Spleen (tissue), 11 donors: ENCODE results near the gene NUFIP2. TPM values are rescaled to one million over a fixed set of nuclear protein-coding genes. Genes with fewer than 3 reads are reported as not detected.

ENCODE experiments used
- DNase-seq: peaks from one replicate; pipeline ENCODE4 v3.0.0-alpha.2; 2020
- H3K27ac ChIP-seq, 8 donors: fragments of 200-600 bp; sonication (generic) in 7 of 8; 1 replicate in 4 of 8; 2 replicates in 4 of 8; pipeline versions ENCODE4 v1.5.0 to v1.8.0; 2016 to 2021; ENCODE audit warnings: inconsistent platforms in 4 of 8, mild to moderate bottlenecking in 4 of 8, moderate library complexity in 1 of 8
- H3K27me3 ChIP-seq, 7 donors: fragments of 200-600 bp; sonication (generic) in 6 of 7; replicated peaks in 1 of 7; 1 replicate in 4 of 7; 2 replicates in 3 of 7; pipeline versions ENCODE4 v1.5.0 to v1.8.0; 2016 to 2021; ENCODE audit warnings: inconsistent platforms in 3 of 7, mild to moderate bottlenecking in 1 of 7
- H3K36me3 ChIP-seq, 6 donors: fragments of 200-600 bp; sonication (generic) in 5 of 6; 1 replicate in 4 of 6; 2 replicates in 2 of 6; pipeline versions ENCODE4 v1.5.0 to v1.8.0; 2016 to 2021; ENCODE audit warnings: inconsistent platforms in 2 of 6
- H3K4me1 ChIP-seq, 6 donors: fragments of 200-600 bp; sonication (generic) in 5 of 6; 1 replicate in 3 of 6; 2 replicates in 3 of 6; pipeline versions ENCODE4 v1.5.0 to v1.8.0; 2016 to 2021; ENCODE audit warnings: inconsistent platforms in 3 of 6
- H3K4me3 ChIP-seq, 8 donors: fragments of 200-600 bp; sonication (generic) in 7 of 8; 1 replicate in 4 of 8; 2 replicates in 4 of 8; pipeline versions ENCODE4 v1.5.0 to v1.8.0; 2016 to 2021; ENCODE audit warnings: inconsistent platforms in 4 of 8, mild to moderate bottlenecking in 4 of 8, moderate library complexity in 2 of 8
- H3K9me3 ChIP-seq, 8 donors: fragments of 200-600 bp; sonication (generic) in 7 of 8; 1 replicate in 4 of 8; 2 replicates in 4 of 8; pipeline versions ENCODE4 v1.5.0 to v1.8.0; 2016 to 2021; ENCODE audit warnings: inconsistent platforms in 4 of 8
- POLR2A ChIP-seq, 3 donors: fragments of 450-650 bp; IDR thresholded peaks; one replicate each; pipeline ENCODE4 v1.5.1; 2017; ENCODE audit warnings: antibody characterized with exemption in 3 of 3, mild to moderate bottlenecking in 1 of 3
- POLR2AphosphoS5 ChIP-seq, 3 donors: sonication (generic); formaldehyde crosslinking; IDR thresholded peaks; one replicate each; pipeline ENCODE4 v1.5.1; 2017; ENCODE audit warnings: antibody characterized with exemption in 3 of 3
- WGBS, 5 donors: extraction: QIAGEN DNeasy Blood & Tissue Kit in 3 of 5; methylation state at CpG; one replicate each; pipeline versions ENCODE4 v1.1.5 to v1.1.7; 2013 to 2018; 5-methylcytosine and 5-hydroxymethylcytosine counted together
- intact Hi-C: fragments of 100-400 bp; cut with DNase I; formaldehyde crosslinking; loops from one replicate; pipeline ENCODE4 v1.15.0; 2023; ENCODE audit warnings: low total_unique reads
- polyA plus RNA-seq, 3 donors: library from polyadenylated mRNA; stranded (reverse); fragments of 200-250 nt; gene quantifications; one replicate each; pipeline ENCODE4 v1.2.1, GENCODE V29; 2013
- total RNA-seq, 7 donors: library from RNA; depleted of rRNA in 3 of 7; stranded (reverse); fragments of >200 nt in 3 of 7; fragmentation: NEBNext Ultra II Directional in 4 of 7; extraction: Animal tissue kit (Norgen Biotek cat#: 25700) in 4 of 7; gene quantifications; one replicate each; pipeline versions ENCODE4 v1.1.0 to v1.2.1, GENCODE V29; 2016 to 2021
- TF ChIP-seq, protein P1 (sequence below), 11 experiments: fragments of 200-600 bp in 7 of 11; fragments of 450-650 bp in 4 of 11; sonication (generic) in 4 of 11; IDR thresholded peaks in 8 of 11; conservative IDR thresholded peaks in 3 of 11; 1 replicate in 7 of 11; 2 replicates in 4 of 11; pipeline versions ENCODE4 v1.4.0 to v1.8.0; 2016 to 2021; ENCODE audit warnings: antibody characterized with exemption in 11 of 11, inconsistent platforms in 4 of 11, mild to moderate bottlenecking in 1 of 11
- donor health status: healthy with polysubstance abuse.
- donor health status: DM: no; HTN: no; CAD: no; lungs with moderate emphysema.
- donor health status: DM: no; HTN: no; CAD: no.
- donor health status: Bipolar disorder and iron deficiency.
- donor health status: healthy.
- donor health status: DM: no; HTN: no; CAD: no.
- donor health status: DM: yes; HTN: yes; CAD: no.

The NUFIP2 gene
- total and polyA plus RNA-seq, 10 donors, result 8.7 to 68.4 (median 54.9) TPM

GRCh38 chr17:29326023-29326813 is 32.3 kb upstream of the NUFIP2 start:
- Histone ChIP-seq H3K9me3 (no peaks in the 10 kb centered on the region), H3K4me1 (no peaks in the 10 kb centered on the region), H3K36me3 (no peaks in the 10 kb centered on the region), H3K27me3 (no peaks in the 10 kb centered on the region), H3K4me3 (no peak overlapping the region), H3K27ac (no peak overlapping the region)
- no peak for DNase-seq
- no peak for TF ChIP-seq POLR2AphosphoS5 (IDR thresholded peaks at IDR 0.05)
- TF ChIP-seq POLR2A (IDR thresholded peaks at IDR 0.05), result no peak
- TF ChIP-seq, protein P1, sequence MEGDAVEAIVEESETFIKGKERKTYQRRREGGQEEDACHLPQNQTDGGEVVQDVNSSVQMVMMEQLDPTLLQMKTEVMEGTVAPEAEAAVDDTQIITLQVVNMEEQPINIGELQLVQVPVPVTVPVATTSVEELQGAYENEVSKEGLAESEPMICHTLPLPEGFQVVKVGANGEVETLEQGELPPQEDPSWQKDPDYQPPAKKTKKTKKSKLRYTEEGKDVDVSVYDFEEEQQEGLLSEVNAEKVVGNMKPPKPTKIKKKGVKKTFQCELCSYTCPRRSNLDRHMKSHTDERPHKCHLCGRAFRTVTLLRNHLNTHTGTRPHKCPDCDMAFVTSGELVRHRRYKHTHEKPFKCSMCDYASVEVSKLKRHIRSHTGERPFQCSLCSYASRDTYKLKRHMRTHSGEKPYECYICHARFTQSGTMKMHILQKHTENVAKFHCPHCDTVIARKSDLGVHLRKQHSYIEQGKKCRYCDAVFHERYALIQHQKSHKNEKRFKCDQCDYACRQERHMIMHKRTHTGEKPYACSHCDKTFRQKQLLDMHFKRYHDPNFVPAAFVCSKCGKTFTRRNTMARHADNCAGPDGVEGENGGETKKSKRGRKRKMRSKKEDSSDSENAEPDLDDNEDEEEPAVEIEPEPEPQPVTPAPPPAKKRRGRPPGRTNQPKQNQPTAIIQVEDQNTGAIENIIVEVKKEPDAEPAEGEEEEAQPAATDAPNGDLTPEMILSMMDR (IDR thresholded peaks at IDR 0.05 in 8 of 11, conservative IDR thresholded peaks at IDR 0.05 in 3 of 11), result no peak
- intact Hi-C loops, result no loop called here
- WGBS, 5 donors, result 84 to 92% (median 90%) methylated on average over 6 of the region's 6 CpGs

DNA sequence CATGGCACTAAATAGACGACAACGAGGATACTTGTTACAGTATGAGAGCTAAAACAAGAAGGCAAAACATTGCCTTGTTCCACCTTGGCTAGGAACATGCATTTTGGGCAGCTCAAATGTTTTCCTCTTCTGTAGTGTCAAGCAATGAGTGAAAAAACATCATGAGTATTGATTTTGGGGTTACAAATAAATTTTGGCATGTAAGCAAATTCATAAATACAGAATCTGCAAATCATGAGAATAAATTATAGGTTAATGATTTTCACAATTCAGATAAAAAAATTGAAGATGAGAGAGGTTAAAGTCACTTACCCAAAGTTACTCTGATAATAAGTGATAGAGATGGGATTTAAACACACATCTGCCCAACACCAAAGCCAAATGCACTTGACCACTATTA is 28.4 kb upstream of the NUFIP2 start:
- Histone ChIP-seq H3K27ac (no peak overlapping the region), H3K9me3 (no peaks in the 10 kb centered on the region), H3K36me3 (no peaks in the 10 kb centered on the region), H3K4me3 (no peak overlapping the region), H3K27me3 (no peaks in the 10 kb centered on the region), H3K4me1 (no peaks in the 10 kb centered on the region)
- DNase-seq, result no peak
- intact Hi-C loops, result no loop called here
- 80 to 92% (median 84%) methylated on average over 2 of the region's 2 CpGs for WGBS, 5 donors
- TF ChIP-seq, protein P1 (IDR thresholded peaks at IDR 0.05 in 8 of 11, conservative IDR thresholded peaks at IDR 0.05 in 3 of 11), result no peak
- TF ChIP-seq POLR2AphosphoS5 (IDR thresholded peaks at IDR 0.05), result no peak
- TF ChIP-seq POLR2A (IDR thresholded peaks at IDR 0.05), result no peak

DNA sequence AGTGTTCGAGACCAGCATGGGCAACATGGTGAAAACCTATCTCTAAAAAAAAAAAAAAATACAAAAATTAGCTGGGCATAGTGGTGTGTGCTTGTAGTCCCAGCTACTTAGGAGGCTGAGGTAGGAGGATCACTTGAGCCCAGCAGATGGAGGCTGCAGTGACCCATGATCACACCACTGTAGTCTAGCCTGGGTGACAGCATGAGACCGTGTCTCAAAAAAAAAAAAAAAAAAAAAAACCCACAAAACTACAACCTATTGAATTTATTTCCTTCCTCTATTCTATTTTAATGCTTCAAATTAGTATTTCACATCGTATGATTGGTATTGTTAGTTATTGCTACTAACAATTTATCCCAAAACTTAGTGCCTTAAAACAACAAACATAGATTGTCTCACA is 9.4 kb upstream of the NUFIP2 start:
- H3K27me3 ChIP-seq, result no peaks in the 10 kb centered on the region

GRCh38 chr17:29299031-29299430 is 5.1 kb upstream of the NUFIP2 start:
- no peak for DNase-seq
- Histone ChIP-seq H3K4me1 (peaks cover 6 to 22% (median 10%) of the 10 kb centered on the region in 6 donors), H3K4me3 (no peak overlapping the region), H3K36me3 (no peaks in the 10 kb centered on the region), H3K27me3 (no peaks in the 10 kb centered on the region), H3K27ac (no peak overlapping the region), H3K9me3 (no peaks in the 10 kb centered on the region)
- intact Hi-C loops, result loop anchor here (10.0 kb wide), 1 partner anchor 154 kb away; no protein-coding TSS in a partner anchor
- 84 to 95% (median 91%) methylated on average over 2 of the region's 2 CpGs for WGBS, 5 donors
- TF ChIP-seq, protein P1 (IDR thresholded peaks at IDR 0.05 in 8 of 11, conservative IDR thresholded peaks at IDR 0.05 in 3 of 11), result no peak
- TF ChIP-seq POLR2AphosphoS5 (IDR thresholded peaks at IDR 0.05) (no peak), POLR2A (IDR thresholded peaks at IDR 0.05) (no peak)

More for the DNA sequence above, 9.4 kb upstream of the NUFIP2 start:
- H3K27ac ChIP-seq, result no peak overlapping the region
- no peak overlapping the region for H3K4me3 ChIP-seq
- no peaks in the 10 kb centered on the region for H3K36me3 ChIP-seq
- H3K9me3 ChIP-seq, result no peaks in the 10 kb centered on the region
- H3K4me1 ChIP-seq, result peaks cover 0 to 7% (median 0%) of the 10 kb centered on the region in 6 donors
- DNase-seq, result no peak
- intact Hi-C loops, result no loop called here
- TF ChIP-seq, protein P1 (IDR thresholded peaks at IDR 0.05 in 8 of 11, conservative IDR thresholded peaks at IDR 0.05 in 3 of 11), result no peak
- no peak for TF ChIP-seq POLR2AphosphoS5 (IDR thresholded peaks at IDR 0.05)
- TF ChIP-seq POLR2A (IDR thresholded peaks at IDR 0.05), result no peak
- 45 to 49% (median 48%) methylated on average over 3 of the region's 3 CpGs for WGBS, 5 donors
